ENCODE results near the gene ZNF112. TPM values are rescaled to one million over a fixed set of nuclear protein-coding genes. Genes with fewer than 3 reads are reported as not detected.
"Not testable (repeated sequence)": the region's sequence is repeated elsewhere in the genome, so short reads cannot be mapped to it uniquely, and the experiment has no call there.

The ZNF112 gene
- 10 to 100 TPM in 1 of 4 donors, 1 to 10 TPM in 3; 3.3 to 23.2 (median 7.3) TPM for total RNA-seq

DNA sequence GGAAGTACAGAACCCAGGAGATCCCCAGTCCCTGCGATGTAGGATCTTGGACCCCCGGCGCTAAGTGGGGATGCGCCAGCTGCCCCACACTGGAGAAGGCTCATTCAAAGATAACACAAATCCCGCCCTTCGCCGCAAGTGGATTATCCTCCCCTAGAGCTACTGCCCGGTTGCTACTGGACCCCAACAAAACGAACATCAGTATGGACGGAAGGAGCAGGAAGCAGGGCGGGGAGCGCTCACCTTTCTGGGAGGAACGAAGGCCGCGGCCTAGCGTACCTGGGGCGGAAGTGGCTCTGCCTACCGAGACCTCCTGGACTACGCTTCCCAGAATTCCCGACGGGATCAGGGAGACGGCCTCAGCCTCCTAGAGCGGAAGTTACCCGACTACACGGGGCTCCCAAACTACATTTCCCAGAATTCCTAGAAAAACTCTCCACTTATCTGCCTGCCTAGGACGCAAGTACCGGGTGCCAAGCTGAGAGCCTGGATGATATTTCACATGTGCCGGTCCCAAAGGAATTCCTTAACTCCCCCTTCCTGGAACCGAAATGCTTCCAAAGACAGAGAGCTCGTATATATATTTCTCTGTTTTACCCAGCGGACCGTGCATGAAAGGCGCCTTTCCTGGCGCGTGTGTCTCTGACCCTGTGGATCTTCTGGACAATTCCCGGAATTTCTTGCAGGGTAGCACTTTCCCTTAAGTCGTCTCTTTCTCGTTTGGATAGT lies at the start of gene ZNF112:
Gene ZNF112 (minus strand): TSS at position 298 of the 729 bp plus-strand sequence. CDS start 16,141 bp downstream, outside the sequence.
- Histone ChIP-seq H3K4me3 (peak within 1 kb of the TSS; percentile 49 to 60), H3K27me3 (no peaks in the 10 kb centered on the region), H3K4me1 (no peaks in the 10 kb centered on the region), H3K36me3 (no peaks in the 10 kb centered on the region), H3K9me3 (peaks cover 0 to 12% of the 10 kb centered on the region in 2 donors), H3K27ac (peak within 1 kb of the TSS; percentile 64 to 76)
- TF ChIP-seq, protein P1, sequence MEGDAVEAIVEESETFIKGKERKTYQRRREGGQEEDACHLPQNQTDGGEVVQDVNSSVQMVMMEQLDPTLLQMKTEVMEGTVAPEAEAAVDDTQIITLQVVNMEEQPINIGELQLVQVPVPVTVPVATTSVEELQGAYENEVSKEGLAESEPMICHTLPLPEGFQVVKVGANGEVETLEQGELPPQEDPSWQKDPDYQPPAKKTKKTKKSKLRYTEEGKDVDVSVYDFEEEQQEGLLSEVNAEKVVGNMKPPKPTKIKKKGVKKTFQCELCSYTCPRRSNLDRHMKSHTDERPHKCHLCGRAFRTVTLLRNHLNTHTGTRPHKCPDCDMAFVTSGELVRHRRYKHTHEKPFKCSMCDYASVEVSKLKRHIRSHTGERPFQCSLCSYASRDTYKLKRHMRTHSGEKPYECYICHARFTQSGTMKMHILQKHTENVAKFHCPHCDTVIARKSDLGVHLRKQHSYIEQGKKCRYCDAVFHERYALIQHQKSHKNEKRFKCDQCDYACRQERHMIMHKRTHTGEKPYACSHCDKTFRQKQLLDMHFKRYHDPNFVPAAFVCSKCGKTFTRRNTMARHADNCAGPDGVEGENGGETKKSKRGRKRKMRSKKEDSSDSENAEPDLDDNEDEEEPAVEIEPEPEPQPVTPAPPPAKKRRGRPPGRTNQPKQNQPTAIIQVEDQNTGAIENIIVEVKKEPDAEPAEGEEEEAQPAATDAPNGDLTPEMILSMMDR (IDR thresholded peaks at IDR 0.05), result no peak
- no peak for TF ChIP-seq POLR2A (IDR thresholded peaks at IDR 0.05)
- intact Hi-C loops (cut with DNase I; ENCODE audit: low total_unique reads), result no loop called here
- DNase-seq, result peak; percentile 83 to 89

DNA sequence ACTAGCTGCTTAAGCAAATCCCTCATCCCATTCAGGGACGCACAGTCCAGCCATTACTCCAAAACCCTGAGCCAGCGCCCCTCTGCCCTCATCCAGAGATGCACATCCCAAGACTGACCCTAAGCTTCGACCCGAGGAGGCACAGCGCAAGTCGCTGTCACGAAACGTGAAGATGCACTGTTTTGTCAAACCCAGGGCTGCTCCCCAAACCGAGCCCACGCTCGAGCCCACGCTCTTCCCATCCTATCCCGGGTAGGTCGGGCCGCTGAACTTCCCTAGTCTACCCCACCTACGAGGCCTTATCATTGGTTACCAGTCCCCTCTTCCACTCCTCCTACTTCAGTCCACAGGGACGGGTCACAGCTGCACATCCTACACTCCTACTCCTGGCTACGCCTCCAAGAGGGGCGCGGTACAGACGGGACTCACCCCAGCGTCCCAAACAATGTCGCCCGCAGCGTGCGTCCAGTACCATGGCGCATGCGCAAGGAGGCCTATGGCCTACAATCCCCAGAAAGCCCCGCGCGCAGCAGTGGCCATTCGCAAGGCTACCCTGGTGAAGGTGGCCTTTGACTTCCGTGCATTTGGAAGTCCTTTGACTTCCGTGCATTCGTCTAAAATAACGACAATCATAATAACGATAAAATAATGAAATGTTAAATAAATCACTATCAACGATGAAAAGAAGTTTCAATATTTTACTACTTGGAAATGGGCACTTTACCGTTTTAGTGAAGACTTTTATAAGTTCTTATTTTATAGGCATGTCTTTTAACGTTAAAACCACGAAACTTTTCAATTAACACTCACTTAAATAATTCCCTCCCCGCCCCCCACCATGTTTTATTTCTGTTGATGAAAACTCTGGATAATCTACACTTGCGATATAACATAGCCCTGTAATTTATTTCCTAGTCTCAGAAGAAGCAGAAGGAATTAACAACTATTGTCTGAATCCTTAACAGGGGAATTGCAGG lies 44.9 kb upstream of the ZNF112 start, which contains the start of gene ZNF285:
Gene ZNF285 (minus strand): TSS at position 470 of the 977 bp plus-strand sequence. CDS start 4,395 bp downstream, outside the sequence.
- Histone ChIP-seq H3K4me3 (peak within 1 kb of the TSS; percentile 47 to 50), H3K4me1 (no peaks in the 10 kb centered on the region), H3K27me3 (no peaks in the 10 kb centered on the region), H3K27ac (peak within 1 kb of the TSS in 1 of 2 donors; percentile 18), H3K9me3 (peaks cover 0 to 8% of the 10 kb centered on the region in 2 donors), H3K36me3 (no peaks in the 10 kb centered on the region)
- DNase-seq, result peak; percentile 84 to 86
- TF ChIP-seq POLR2A (IDR thresholded peaks at IDR 0.05), result no peak
- TF ChIP-seq, protein P1 (IDR thresholded peaks at IDR 0.05), result no peak
- intact Hi-C loops (cut with DNase I; ENCODE audit: low total_unique reads), result no loop called here

DNA sequence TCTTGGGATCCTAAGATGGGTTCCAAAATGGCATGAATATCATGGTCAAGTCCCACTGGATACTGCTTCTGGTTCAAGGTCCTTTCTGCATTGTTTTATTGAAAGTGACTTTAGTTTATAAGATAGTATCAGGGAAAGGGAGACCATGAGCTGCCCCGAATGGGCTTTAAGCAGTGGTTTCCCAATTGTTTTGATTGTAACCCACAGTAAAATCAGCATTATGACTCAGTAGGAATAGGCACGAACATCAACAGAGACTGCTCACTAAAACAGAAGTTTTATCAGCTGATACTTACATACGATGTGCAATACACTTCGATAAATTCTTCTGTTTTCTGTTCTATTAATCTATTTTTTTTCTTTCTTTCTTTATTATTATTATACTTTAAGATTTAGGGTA lies 32.8 kb upstream of the ZNF112 start:
- H3K9me3 ChIP-seq; H3K4me3 ChIP-seq; DNase-seq; H3K36me3 ChIP-seq; H3K27ac ChIP-seq; H3K4me1 ChIP-seq; H3K27me3 ChIP-seq; intact Hi-C loops (cut with DNase I; ENCODE audit: low total_unique reads): not testable (repeated sequence)

DNA sequence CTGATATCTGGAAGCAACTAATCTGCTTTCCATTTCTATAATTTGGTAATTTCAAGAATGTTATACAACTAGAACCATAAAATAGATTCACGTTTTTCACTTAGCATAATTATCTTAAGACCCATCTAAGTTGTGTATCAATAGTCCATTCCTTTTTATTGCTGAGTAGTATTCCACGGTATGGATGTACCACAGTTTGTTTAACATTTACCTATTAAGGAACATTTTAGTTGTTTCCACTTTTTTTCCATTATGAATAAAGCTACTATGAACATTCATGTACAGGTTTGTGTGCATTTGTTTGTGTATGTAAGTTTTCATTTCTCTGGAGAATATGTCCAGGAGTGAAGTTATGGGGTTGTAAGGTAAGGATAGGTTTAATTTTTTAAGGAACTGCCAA lies 18.3 kb upstream of the ZNF112 start:
- TF ChIP-seq, protein P1 (IDR thresholded peaks at IDR 0.05), result no peak
- TF ChIP-seq POLR2A (IDR thresholded peaks at IDR 0.05), result no peak
- H3K27ac ChIP-seq, result no peak overlapping the region
- no peaks in the 10 kb centered on the region for H3K4me1 ChIP-seq
- no peaks in the 10 kb centered on the region for H3K36me3 ChIP-seq
- H3K27me3 ChIP-seq, result no peaks in the 10 kb centered on the region
- DNase-seq, result no peak
- intact Hi-C loops (cut with DNase I; ENCODE audit: low total_unique reads), result no loop called here
- H3K9me3 ChIP-seq, result no peaks in the 10 kb centered on the region
- H3K4me3 ChIP-seq, result no peak overlapping the region

DNA sequence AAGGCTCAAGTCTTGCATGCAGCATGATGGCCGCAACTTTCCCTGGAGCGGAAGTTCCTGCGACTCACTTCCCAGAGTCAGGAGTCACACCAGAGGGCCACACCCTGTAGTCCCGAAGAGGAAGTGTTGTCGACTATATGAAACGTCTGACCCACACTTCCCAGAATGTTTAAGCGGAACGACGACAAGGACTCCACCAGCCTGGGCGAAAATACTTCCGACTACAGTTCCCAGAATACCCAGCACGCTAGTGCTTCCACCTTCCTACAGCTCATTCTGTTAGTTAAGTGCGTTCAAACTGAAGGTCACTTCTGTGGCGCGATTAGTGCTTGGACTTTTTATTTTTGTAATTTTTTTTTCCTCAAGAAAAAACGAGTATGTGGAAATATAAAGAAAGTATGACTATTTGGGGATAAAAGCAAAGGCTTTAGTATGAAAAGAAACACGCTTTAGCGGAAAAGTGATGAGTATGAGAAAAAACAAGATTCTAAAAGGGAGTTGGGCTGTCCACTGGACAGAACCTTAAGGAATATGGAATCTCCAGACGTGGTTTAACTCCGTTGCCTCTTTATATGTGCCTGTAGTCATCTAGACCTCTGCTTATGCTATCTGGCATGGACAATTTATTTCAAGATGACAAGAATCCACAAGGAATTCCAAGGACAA lies 15.5 kb upstream of the ZNF112 start:
- H3K36me3 ChIP-seq, result no peaks in the 10 kb centered on the region
- no peak for TF ChIP-seq POLR2A (IDR thresholded peaks at IDR 0.05)
- TF ChIP-seq, protein P1 (IDR thresholded peaks at IDR 0.05), result no peak
- intact Hi-C loops (cut with DNase I; ENCODE audit: low total_unique reads), result no loop called here
- H3K27me3 ChIP-seq, result no peaks in the 10 kb centered on the region
- H3K27ac ChIP-seq, result no peak overlapping the region
- H3K4me1 ChIP-seq, result no peaks in the 10 kb centered on the region
- H3K4me3 ChIP-seq, result no peak overlapping the region
- DNase-seq, result no peak
- no peaks in the 10 kb centered on the region for H3K9me3 ChIP-seq
